Fibroblast of the aortic adventitia (primary cell): ENCODE results near the gene TEX19. TPM values are rescaled to one million over a fixed set of nuclear protein-coding genes. Genes with fewer than 3 reads are reported as not detected.
"Not testable (repeated sequence)": the region's sequence is repeated elsewhere in the genome, so short reads cannot be mapped to it uniquely, and the experiment has no call there.

Experiments
- DNase-seq: peaks from one replicate; pipeline ENCODE4 v3.0.0-alpha.2; 2010; ENCODE audit warnings: low read depth
- H3K4me3 ChIP-seq: 2 replicates; pipeline ENCODE4 v1.5.1; 2011; ENCODE audit warnings: low read depth, mild to moderate bottlenecking, control low read depth, low read length, moderate library complexity
- CTCF ChIP-seq: IDR thresholded peaks from 2 replicates; pipeline ENCODE4 v1.5.1; 2011; ENCODE audit warnings: mild to moderate bottlenecking, low read length, control low read depth, inconsistent platforms; ENCODE audit not compliant: insufficient read depth
- total RNA-seq: library from RNA; depleted of rRNA; stranded (reverse); fragments of >200 nt; gene quantifications from 2 replicates; pipeline ENCODE4 v1.2.3, GENCODE V29; 2012; ENCODE audit warnings: low replicate concordance

TEX19 gene
- total RNA-seq, 1 donor = not detected

- TF ChIP-seq CTCF = no peak
Measured at GRCh38 chr17:82371333-82372248, 12.5 kb downstream of the TEX19 start, which contains the start of gene UTS2R. TSS of gene UTS2R (plus strand) at chr17:82371765. CDS start at chr17:82374325, 2,560 bp downstream.

GRCh38 chr17:82372249-82373071, 13.4 kb downstream of the TEX19 start:
- TF ChIP-seq CTCF = no peak
- no peak overlapping the region for H3K4me3 ChIP-seq
- no peak for DNase-seq

More at GRCh38 chr17:82371333-82372248, 12.5 kb downstream of the TEX19 start, which contains the start of gene UTS2R:
- DNase-seq = no peak
- peak within 1 kb of the TSS; percentile 48 for H3K4me3 ChIP-seq

GRCh38 chr17:82373072-82373452, 14.0 kb downstream of the TEX19 start:
- not testable (repeated sequence) for H3K4me3 ChIP-seq, DNase-seq

GRCh38 chr17:82373731-82374625, 14.9 kb downstream of the TEX19 start:
- no peak for DNase-seq
- H3K4me3 ChIP-seq = no peak overlapping the region
- TF ChIP-seq CTCF = no peak

GRCh38 chr17:82374626-82375331, 15.7 kb downstream of the TEX19 start:
- no peak for TF ChIP-seq CTCF
- no peak overlapping the region for H3K4me3 ChIP-seq
- DNase-seq = no peak

- no peak overlapping the region for H3K4me3 ChIP-seq
- no peak for TF ChIP-seq CTCF
- no peak for DNase-seq
Measured at GRCh38 chr17:82375359-82376041, 16.5 kb downstream of the TEX19 start.
